Renal cortex interstitium (tissue), 11 donors: ENCODE data around the gene PODXL. TPM values are rescaled to one million over a fixed set of nuclear protein-coding genes. Genes with fewer than 3 reads are reported as not detected.

Source experiments
- DNase-seq, 11 donors: peaks; one replicate each; pipeline ENCODE4 v3.0.0-alpha.2; 2013; ENCODE audit warnings: low read depth in 9 of 11, low spot score in 4 of 11; ENCODE audit errors: extremely low read depth in 1 of 11
- polyA plus RNA-seq, 3 donors: library from polyadenylated mRNA; unstranded; fragments of 120-200 nt; gene quantifications; one replicate each; pipeline ENCODE4 v1.2.1, GENCODE V29; 2013; ENCODE audit not compliant: insufficient read length in 3 of 3

The PODXL gene
- polyA plus RNA-seq, 3 donors = 669 to 759 (median 678) TPM

DNA sequence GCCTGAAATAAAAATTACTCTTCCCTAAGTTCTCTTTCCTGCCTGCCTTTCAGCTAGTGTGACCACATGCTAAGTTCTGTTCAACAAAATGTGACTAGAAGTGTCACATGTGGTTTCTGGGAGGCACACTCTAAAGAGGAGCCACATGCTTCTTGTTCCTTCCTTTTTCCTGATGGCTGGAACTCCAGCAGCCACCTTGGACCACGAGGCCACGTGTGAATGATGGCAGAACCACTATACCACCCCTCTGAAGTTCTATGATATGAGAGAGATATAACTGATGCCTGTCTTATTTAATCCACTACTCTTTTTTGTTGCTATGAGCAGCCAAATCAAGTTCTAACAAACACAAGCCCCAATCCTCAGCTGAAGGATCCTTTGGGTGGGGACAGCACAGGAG is 8.1 kb downstream of the PODXL start:
- DNase-seq = no peak

DNA sequence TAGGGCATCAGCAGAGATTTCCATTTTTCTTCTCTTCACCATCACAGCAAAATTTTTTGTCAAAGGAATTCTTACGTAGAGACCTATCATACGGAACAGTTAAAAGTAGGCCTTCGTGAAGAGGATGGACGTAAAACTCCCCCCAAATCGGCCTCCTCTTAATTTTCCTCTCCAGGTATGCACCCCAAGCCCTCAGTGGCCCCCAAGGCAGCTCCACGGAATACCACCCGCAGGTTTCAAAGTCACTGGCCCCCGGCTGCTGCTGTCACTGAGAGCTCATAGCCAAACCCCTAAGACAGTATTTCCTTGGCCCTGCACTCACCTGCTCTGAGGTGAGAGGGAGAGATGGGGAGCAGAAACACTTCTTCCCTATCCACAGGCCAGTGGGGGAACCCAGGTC is 8.8 kb downstream of the PODXL start:
- no peak for DNase-seq

DNA sequence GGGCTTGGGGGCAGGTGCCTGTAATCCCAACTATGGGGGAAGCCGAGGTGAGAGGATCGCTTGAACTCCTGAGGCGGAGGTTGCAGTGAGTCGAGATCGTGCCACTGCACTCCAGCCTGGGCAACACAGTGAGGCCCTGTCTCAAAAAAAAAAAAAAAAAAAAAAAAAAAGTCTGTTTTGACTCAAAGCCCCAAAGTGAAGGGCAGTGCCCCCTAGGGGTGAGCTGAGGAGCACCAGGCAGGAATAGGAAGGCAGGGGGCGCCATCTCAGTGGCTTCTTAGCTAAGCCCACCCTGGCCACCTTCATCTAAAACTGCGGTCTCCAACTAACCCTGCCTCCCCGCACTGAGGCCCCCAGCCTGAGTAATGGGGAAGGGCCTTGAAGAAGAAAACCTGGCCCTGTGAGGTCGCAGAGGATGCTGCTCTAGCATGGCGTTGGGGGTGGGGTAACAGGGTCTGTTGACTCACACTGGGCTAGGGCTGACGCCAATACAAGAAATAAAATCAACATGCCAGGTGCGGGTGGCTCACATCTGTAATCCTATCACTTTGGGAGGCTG is 9.8 kb downstream of the PODXL start:
- DNase-seq = no peak

DNA sequence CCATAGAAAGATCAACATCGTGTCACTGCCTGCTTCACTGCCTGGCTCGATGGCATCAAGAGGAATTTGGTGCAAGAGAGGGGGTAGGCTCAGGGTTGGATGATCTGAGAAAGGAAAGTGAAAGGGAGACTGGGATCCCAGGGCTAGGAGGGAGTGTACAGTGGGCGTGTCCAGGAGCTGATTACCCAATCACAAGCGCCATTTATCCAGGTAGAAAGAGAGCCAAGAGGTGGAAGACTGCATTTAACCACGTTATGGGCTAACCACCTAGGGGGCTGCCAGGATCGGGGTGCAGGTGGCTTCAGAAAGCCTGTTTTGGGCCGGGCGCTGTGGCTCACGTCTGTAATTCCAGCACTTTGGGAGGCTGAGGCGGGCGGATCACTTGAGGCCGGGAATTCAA is 10.3 kb downstream of the PODXL start:
- DNase-seq = no peak

DNA sequence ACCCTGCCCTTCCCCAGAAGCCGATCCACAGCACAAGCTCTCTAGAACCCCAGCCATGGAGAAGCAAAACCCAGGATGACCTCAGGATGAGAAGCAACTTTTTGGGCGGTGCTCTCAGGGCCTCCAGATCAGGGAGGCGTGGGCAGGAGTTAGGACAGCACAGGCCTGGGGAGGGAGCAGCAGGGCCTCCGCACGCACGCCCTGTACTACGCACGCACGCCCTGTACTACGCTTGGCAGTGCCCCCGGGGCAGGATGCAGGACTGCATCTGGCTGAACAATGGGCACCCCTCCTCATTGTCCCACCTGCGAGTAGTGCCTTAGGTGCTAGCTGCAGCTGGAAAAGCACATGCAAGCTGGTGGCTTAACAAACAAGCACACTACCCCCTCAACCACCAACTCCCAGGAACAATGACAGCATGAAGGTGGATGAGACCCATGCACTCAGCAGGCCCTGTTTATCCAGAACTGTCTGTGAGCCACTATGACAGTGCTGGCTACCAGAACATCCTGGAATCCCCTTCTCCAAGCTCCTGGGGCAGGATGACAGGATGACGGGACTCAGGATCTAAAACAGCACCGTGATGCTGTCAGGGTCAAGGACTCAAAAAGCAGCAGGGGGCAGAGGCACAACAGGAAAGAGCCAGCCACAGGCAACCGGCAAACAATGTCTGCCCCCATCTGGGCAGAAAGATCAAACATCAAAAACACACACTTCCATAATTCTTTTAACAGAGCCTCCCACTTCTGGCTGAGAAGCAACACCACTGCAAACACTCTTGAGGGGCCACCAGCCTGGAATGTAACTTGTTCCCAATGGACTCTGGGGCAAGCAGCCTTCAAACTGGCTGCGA is 11.8 kb downstream of the PODXL start:
- no peak for DNase-seq

DNA sequence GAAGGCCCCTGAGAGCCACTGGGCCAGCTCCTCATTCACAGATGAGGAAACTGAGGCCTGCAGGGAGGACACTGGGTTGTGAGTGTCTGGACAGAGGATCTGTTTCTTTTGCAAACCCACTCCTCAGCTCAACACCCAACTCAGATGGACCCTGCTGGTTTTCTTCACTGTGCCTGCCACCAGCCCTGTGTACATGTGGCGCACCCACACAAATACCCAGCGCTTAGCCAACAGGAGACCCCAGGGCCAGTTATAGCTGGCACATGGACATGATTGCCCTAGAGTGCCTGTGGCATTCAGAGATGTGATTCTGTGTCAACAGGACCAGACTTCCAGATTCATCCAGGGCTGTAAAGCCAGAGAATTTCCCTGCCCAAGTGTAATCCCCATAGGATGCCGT is 12.4 kb downstream of the PODXL start:
- DNase-seq = no peak

DNA sequence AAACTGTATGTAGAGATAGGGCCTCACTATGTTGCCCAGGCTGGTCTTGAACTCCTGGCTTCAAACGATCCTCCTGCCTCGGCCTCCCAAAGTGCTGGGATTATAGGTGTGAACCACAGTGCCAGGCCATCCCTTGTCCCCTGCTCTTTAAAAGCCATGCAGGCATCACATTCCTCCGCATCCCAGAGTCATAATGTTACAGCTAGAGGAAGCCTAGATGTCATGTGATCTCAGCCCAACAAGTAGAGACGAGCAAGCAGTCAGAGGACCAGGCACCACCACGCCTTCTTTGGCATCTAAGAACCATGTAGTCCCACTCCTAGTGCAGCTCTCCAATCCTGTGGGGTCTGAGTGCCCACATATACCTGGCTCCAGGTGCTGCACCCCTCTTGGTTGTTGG is 13.1 kb downstream of the PODXL start:
- DNase-seq = no peak

DNA sequence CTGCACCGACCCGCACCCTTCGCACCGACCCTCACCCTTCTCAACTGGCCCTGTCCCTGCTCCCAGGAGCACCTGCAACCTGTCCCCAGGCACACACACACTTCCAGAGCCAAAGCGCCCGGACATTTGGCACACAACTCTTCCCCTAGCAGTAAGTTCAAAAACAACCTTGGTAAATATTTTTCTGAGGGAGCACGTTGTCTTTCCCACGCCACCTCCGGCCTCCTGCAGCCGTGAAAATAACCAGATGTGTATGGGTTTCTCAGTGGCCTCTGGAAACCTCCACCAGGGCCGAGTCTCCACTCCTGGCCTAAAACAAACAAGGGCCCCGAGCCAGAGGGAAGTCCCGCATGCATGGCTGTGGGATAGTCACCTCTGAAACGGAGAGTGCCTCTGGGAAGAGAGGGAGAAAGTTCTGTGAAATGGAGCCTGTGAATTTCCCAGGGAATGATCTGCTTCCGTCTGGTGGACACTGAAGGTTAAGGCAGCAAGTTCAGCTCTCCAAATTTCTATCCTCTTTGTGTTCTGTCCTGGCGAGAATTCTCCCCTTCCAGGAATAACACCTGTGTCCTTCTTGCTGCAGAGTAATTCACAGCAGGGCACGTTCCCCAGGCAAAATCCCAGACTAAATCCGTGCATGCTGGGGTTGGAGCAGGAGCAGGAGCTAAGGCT is 15.8 kb downstream of the PODXL start:
- no peak for DNase-seq

DNA sequence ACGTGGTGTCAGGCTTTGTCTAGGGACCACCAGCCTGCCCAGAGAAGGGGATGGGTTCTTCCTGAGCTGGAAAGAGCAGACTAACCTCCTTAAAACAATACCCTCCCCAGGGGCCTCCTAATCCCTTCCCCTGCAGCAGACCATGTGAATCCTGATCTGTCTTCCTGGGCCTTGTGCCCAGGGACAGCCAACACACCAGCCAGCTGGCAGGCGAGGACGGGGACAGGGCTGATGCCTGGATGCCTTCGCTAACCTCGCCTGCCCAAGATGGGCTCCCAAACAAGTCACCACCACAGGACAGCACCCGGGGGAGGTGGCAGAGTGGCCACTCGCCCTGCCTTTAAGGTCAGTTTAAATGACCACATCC is 17.6 kb downstream of the PODXL start:
- no peak for DNase-seq

DNA sequence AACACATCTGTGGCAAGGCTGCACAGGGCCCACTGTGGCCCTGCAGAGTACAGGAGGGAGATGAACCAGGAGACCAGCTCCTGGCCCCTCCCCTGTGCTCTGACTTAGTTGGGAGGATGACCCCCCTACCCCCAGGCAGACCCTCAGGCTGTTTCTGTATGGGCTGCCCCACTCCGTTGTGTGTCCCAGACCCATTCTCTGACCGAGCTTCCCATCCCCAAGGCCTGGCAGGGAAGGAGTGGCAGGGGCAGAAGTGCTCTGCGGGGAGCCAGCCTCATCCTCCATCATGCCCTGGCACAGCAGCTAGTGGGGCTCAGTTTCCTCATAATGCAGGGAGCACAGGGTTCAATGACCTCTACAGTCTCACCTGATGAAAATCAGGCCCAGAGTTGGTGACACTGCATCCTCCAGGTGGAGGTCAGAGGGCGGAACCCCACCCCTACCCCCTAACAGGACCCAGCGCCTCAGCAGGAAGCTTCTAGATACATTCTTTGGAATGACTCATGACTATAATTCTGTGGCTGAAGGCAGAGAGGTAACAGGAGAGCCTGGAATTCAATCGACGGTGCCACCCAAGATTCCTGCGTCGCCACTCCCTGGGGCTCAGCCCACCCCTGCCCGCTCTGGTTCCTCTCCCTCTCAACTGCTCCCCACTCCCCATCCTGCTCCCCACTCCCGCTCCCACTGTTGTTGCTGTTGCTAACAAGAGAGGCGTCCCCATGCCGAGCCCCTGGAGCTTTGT is 18.2 kb downstream of the PODXL start:
- no peak for DNase-seq

DNA sequence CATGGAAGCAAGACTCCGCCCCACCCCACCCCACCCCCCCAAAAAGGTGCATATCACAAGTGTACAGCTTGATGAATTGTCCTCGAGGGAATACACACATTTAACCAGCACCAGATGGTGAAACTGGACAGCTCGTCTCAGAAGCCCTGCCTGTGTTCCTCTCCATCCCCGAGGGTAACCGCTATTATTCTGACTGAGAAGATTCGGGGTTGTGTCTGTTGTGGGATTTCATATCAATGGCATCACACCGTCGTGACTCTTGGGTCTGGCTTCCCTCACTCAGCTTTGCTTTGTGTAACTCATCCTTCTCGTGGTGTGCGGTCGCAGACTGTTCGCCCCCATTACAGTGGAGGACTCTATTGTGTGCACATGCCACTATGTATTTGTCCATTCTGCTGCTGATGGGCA is 18.9 kb downstream of the PODXL start:
- no peak for DNase-seq

DNA sequence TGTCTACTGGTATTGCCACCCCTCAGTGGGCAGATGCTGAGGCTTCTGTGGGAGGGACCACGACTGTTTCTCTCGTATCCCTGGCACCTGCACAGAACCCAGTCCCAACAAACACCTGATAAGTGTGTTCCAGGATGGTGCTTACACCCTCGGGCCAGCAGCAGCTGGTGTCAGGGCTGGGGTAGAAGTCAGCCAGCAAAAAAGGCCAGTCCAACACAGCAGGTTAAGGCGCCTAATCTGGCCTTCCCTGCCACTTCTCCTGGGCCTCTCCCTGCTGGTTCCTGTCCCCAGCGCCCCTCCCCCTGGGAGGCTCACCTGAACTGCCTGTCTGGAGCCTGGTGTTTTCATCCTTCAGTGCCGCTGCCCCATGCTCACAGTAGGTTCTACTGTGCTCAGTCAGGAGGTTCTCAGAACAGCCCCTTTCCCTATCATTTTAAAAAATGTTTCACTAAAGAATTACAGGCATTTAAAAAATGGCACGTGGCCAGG is 20.0 kb downstream of the PODXL start:
- no peak for DNase-seq

DNA sequence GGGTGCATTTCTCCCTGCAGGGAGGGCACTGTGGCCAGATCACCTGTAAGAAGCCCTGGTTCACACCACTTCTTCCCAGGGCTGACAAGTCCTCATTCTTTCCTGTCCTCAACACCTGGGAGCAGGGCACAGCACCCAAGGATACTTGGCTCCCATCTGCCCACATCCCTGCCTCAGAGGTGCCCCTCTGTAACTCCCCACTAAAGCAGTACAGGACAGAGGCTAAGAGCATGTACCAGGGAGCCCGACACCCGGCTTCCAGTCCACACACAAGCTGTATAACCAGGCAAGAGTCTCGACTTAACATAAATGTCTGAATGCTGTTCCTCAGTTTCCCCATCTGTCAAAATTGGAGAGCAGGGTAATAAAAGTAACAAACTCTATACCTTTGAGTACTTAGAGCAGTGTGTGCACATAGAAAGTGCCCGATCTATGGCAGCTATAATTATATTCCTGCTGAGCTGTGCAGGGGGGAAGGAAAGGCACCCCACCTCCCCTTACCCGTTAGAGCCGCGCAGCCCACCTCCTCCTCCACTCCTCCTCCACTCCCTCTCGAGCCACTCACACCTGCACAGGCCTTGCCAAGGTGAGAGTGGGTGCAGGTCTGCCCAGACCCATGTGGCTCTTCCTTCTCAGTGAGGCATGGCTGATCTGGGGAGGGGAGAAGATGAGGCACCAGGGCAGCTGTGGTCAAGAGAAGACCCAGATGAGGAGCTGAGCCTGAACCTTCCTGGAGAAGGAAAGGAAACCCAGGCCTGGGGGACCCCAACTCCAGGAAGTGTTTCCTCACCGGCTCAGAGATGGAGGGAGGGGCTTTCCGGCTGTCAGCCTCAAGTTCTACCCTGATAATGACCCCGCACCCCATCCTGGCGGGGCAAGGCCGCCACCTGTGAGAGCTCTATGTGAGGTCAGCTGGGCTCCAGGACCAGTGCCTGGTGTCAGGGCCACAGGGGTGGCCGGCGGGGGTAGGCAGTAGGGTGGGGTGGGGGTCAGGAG is 22.6 kb downstream of the PODXL start:
- no peak for DNase-seq

DNA sequence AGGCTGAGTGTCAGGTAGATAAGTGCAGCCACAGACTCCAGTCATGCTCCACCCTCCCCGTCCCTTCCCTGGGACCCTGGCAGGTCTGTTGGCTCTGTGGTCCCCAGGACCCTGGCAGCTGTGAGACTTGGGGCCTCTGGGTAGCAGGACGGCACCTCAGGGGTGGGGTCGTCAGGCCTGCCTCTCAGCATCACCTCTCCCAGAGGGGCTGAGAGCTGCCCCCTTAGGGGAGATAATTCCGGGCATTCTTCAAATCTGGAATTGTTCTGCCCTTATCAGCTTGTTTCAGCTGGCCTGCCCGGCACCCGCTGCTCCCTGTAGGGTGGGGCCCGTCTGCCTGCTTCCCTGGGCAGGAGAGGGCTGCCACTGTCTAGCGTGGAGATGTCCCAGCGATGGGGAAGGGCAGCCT is 23.3 kb downstream of the PODXL start:
- no peak for DNase-seq

DNA sequence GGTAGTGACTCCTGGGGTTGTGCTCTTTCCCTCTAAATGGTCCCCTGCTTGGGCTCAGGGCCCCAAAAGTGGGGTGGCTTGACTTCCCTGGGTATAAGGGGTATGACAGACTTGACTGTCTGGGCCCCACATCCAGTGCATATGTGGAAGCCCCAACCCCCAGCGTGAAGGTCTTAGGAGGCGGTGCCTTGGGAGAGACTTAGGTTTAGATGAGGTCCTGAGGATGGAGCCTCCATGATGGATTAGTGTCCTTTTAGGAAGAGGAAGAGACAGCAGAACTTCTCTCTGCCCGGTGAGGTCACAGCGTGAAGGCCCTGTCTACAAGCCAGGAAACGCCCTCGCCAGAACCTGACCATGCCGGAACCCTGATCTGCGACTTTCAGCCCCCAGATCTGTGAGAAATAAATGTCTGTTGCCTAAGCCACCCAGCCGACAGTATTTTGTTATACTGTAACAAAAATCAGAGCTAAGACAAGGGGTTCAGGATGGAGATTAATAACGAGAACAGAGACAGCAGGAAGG is 23.8 kb downstream of the PODXL start:
- DNase-seq = no peak

DNA sequence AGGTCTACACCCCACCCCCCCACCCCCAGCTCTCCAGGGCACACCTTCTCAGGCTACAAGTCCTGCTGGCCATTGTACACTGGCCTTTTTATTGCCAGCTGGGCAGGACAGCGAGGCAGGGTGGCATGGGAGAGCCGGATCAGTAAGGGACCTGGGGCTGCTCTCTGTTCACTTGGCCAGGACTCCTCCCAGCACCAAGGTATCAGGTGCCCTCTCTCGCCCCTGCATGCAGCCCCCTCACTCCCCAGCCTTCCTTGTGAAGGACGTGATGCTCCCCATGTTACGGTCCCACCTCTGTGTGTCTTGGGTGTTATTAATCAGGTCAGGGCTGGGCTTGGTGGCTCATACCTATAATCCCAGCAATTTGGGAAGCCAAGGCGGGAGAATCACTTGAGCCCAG is 26.3 kb downstream of the PODXL start:
- no peak for DNase-seq

DNA sequence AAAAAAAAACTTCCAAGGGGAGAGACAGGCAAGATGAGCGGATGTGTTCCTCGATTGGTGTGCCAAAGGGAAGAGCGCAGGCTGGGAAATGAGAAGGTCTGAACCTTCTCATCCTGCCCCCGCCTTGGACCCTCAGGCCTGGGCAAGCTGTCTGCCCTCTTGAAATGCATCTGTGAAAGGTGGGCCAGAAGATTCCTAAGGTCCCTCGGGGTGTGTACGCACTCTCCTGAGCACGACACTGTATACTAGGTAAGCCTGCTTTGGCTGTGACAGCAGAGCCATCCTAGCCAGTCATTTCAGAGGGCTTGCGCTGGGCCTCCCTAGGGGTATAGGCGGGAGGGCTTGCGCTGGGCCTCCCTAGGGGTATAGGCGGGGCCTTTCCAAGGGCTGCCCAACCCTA is 26.8 kb downstream of the PODXL start:
- no peak for DNase-seq

DNA sequence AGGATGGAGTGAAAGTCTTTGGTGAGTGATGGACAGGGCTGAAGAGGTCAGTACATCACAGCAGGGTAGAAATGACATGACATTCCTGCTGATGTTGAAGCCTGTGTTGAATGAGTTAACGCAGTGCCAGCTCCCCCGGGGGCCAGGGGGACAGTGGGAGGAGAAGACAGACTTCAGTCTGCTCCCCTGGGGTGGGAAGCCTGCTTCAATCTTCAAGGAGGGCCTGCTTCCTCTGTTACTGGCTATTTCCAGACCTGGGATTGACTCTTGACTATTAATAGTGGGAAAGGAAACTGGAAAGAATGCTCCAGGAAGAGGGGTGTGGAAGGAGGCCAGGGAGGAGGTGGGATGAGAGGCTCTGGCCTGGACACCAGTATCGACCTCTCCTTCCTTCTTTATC is 27.2 kb downstream of the PODXL start:
- DNase-seq = no peak
